NCI-H226 (cell line): ENCODE measurements around the gene EMD.
"Not testable (repeated sequence)": the region's sequence is repeated elsewhere in the genome, so short reads cannot be mapped to it uniquely, and the experiment has no call there.

Experiments used
- DNase-seq: peaks from one replicate; pipeline ENCODE4 v3.0.0-alpha.2; 2015

Gene EMD

DNA sequence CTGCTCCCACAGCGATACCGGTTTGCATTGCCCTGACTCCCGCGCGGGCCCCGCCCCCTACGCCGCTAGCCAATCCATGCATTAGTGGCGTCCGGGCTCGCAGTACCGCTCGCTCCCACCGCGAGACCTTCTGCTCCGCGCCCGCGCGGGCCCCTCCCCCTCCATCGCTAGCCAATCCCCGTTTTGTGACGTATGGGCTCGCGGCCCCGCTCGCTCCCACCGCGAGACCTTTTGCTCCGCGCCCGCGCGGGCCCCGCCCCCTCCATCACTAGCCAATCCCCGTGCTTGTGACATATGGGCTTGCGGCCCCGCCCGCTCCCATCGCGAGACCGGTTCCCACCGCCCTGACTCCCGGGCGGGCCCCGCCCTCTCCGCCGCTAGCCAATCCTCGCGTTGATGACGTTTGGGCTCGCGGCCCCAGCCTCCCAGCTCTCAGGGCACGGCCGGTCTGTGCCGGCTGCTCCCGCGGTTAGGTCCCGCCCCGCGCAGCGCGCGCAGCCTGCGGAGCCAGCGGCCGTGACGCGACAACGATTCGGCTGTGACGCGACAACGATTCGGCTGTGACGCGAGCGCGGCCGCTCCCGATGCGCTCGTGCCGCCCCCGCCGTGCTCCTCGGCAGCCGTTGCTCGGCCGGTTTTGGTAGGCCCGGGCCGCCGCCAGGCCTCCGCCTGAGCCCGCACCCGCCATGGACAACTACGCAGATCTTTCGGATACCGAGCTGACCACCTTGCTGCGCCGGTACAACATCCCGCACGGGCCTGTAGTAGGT lies at the start of gene EMD:
Gene EMD (plus strand): TSS at position 497 of the 770 bp plus-strand sequence. CDS start 190 bp downstream, at position 687.
- peak; percentile 94 for DNase-seq

- no peak for DNase-seq
Measured at GRCh38 chrX:154332561-154332960, 46.5 kb upstream of the EMD start.

DNA sequence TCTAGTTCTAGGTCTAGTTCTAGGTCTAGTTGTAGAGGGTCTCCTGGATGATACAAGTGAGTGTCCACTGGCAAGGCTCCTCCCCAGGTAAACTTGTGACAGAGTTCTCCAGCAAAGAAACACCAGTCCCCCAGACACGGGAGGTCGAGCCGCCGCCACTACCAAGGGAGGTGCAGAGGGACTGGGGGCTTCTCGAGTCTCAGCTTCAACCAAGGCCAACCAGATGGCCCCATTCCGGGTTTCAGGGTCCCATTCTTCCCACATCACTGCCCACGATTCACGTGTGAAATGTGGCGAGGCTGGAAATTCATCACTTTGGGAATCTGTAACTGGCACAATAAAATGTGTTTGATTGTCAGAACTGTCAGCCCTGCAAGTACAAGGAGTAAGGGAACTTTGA lies 46.0 kb upstream of the EMD start:
- no peak for DNase-seq

GRCh38 chrX:154333837-154334271 lies 45.2 kb upstream of the EMD start:
- DNase-seq = no peak

DNA sequence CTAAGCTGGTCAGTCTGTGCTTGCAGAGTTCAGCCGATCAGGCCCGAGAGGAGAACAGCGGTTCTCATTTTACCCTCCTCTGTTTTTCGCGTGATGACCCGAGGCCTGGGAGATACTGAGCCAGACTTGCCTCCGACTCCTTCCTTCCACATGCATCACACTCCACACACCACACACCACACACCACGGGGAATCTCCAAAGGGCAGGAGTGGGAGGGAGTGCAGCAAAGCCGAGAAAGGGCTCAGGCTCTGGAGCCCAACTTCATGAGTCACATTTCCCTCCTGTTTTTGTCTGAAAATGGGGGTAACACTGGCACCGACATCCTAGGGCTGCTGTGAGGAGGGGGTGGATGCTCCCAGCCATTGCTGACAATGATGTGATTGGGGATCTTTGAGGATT lies 44.6 kb upstream of the EMD start:
- no peak for DNase-seq

DNA sequence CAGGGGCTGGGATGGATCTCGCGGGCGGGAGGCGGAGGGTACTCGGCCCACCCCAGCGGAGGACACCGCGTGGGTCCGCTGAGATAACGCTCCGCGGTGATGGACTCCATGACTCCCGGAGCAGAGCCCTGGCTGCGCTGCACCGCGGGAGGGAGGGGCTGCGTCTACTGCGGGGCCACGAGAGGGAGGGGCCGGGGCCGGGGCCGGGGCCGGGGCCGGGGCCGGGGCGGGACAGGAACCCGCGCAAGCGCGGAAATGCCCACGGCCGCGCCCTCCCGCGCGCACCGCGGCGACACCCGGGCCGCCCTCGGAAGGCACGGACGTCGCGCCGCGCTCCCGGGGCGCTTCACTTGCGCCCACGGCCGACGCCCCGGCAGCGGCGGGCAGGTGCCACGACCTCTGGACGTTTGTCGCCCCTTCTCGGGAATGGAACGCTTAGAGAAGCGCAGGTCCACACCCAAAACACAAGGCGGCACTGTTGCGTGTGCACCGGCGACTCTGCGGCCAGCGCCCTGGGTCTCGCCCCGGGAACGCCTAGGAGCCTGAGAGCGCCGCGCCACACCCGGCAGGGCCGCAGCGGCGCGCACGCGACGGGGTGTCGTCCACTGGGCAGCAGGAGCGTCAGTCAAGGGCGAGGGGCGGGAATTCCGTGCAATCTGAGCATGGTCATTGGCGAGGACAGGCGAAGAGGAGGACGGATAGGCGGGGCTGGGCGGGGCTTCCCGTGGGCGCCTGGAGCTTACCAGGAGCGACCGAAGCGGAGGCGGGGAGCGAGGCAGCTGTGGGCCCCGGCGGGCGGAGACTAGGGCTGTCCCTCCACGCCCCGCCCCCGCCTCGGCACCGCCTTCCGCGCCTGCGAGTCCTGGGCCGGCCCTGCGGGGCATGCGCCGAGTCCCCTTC lies 37.4 kb upstream of the EMD start:
- DNase-seq = not testable (repeated sequence)

DNA sequence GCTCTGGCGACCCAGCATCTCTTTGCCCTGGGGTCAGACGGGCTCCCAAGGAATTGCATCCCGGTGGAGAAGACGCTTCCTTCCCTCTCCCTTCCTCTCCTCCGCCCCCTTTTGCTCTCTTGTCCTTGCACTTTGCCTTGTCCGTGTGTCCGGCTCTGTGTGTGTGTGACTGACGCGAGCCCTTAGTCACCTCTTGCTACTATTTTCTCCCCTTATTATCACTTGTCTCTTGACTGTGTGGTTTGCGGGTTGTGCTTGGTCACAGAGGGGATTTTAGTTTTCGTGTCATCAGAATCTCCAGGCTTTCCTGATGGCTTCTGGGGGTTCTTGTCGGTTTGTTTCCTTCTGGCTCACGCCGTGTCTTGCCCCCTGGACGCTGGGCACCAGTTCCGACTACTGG lies 36.0 kb upstream of the EMD start:
- not testable (repeated sequence) for DNase-seq

GRCh38 chrX:154343620-154344019 lies 35.5 kb upstream of the EMD start:
- not testable (repeated sequence) for DNase-seq

DNA sequence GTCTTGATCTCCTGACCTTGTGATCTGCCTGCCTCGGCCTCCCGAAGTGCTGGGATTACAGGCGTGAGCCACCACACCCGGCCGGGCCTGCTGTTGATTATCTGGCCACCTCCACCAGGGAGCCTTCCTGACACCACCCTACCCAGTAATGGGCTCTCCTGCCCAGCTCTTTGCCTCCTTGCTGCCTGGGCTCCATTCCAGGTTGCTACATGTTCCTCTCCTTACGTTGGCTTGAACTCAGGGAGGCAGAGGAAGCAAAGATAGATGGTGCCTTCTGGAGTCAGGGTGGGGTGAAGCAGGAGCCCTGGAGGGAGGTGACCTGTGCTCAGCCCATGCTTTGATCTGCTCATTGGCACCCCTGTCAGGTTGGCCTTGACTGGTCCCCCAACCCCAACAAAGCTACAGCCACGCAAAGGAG lies 31.0 kb upstream of the EMD start:
- no peak for DNase-seq

DNA sequence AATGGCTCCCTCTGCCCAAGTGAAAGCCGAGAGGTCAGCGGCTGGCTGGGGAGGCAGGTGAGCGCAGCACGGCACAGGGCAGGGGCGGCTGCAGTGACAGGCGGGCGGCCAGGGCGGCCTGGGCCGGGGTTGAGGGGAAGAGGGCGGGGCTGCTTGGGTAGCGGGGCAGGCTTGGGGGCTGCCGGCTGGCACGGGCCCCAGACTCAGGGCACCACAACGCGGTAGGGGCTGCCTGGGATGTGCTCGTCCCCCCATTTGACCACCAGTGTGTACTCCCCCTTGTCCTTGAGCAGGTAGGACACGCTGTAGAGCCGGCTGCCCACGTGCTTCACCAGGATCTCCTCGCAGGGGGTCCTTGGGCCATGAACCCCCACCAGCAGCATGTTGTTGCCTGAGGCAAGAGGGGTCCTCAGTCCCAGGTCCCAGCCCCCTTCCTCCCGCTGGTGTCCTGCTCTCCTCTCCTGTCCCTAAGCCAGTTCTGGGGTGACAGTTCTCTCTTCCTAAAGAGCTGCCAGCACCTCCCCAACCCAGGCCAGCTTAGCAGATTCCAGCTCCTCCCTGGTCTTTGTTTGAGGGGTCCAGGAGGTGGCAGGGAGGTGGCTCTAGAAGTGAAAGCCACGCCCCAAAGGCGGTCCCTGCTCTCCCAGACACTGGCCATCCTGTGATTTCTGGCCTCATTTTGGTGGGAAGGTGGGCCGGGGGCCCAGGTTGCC lies 30.3 kb upstream of the EMD start:
- DNase-seq = no peak

GRCh38 chrX:154349359-154349935 lies 29.6 kb upstream of the EMD start:
- DNase-seq = no peak

GRCh38 chrX:154349979-154350378 lies 29.1 kb upstream of the EMD start:
- DNase-seq = no peak

GRCh38 chrX:154350429-154351182 lies 28.5 kb upstream of the EMD start:
- no peak for DNase-seq

DNA sequence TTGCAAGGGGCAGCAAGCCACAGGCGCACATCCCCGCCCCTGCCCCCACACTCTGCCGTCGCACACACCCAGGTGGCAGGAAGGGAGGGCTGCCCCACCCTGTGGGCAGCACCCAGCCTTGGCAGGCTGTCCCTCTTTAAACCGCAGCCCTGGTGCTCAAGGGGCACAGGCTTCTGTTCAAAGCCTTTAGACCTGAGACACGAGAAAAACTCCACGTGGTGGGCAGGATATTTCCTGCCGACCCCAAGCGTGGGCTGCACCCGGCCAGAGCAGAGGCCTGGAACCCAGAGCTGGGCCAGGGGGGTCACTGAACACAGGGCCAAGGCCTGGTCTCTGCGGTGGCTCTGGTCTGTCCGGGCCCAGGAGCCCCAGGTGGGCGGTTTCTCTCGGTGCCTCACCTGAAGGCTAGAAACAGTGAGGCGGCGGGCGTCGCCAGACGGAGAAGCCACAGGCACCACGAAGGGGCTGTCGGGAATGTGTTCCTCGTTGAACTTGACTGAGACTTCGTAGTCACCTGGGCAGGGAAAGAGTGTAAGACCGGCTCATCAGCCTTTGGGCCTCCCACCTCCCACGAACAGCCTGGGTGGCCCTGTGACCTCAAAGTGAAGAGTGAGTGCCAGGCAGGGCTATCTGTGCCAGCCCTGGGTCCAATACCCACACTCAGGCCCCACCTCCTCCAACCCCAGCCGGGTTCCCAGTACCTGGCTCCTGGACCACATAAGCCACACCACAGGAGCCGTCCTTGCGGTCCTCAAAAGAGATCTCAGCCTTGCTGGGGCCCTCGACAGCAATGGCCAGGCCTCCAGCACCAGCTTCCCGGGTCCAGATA lies 27.7 kb upstream of the EMD start:
- DNase-seq = no peak

DNA sequence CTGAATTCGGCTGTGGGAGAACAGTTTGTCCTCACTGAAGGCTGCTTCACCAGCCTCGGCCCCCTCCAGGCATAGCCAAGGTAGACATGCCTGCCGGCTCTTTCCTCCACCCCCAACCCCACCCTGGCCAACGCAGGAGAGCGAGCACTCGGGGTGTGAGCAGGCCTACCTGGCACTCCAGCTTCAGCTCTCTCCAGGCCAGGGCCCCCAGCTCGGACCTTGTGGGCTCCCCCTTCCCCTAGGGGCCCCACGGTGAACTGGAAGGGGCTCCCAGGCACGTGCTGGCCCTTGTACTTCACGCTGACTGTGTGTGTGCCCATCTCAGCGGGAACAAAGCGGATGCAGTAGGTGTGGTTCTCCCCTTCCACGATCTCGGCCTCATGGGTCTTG lies 27.1 kb upstream of the EMD start:
- DNase-seq = no peak

GRCh38 chrX:154352466-154352865 lies 26.6 kb upstream of the EMD start:
- DNase-seq = no peak

GRCh38 chrX:154353172-154353843 lies 25.8 kb upstream of the EMD start:
- DNase-seq = no peak

GRCh38 chrX:154354013-154354412 lies 25.1 kb upstream of the EMD start:
- no peak for DNase-seq

DNA sequence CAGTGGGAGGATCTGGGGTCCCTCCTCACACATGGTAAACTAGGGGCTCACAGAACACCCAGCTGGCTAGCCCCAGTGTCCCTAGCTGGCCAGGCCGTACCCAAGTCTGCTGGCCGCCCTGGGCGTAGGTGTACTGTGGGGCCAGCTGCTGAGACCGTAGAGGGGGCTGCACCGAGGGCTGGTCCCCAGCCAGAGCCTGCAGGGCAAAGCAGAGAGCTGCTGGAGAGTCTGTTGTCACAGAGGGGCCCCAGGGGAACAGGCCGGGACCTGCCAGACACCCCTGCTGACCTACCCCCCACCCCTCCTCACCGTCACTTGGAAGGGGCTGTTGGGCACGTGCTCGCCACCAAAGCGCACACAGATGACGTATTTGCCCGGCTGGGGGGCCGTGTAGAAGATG lies 24.6 kb upstream of the EMD start:
- DNase-seq = no peak

- no peak for DNase-seq
Measured at GRCh38 chrX:154355094-154355775, 23.9 kb upstream of the EMD start.
